ENCODE data around the gene FAM114A2.
A peak's percentile ranks its signal among the peaks of the same experiment; 100 is the strongest.

The FAM114A2 gene

GRCh38 chr5:154044099-154044498 is 5.4 kb upstream of the FAM114A2 start:
- Histone ChIP-seq H3K79me2 (ENCODE audit: insufficient read depth, low read length) (peaks cover 14% of the 10 kb centered on the region), H3F3A (ENCODE audit: insufficient read depth, low read length) (no peaks in the 10 kb centered on the region; the same call in 1 of the 2 replicates), H4K20me1 (ENCODE audit: insufficient read depth, low read length) (no peaks in the 10 kb centered on the region), H3K9me2 (ENCODE audit: low read depth, low read length) (no peaks in the 10 kb centered on the region), H3K9ac (ENCODE audit: low read length) (no peak overlapping the region), H3K4me3 (ENCODE audit: low read depth, low read length, poor library complexity, severe bottlenecking) (no peak overlapping the region), H3K4me1 (ENCODE audit: insufficient read depth, low read length, severe bottlenecking) (peaks cover 35% of the 10 kb centered on the region), H3K36me3 (ENCODE audit: insufficient read depth, low read length) (no peaks in the 10 kb centered on the region), H2AFZ (ENCODE audit: low read length) (no peak overlapping the region), H3K4me2 (ENCODE audit: low read length) (no peak overlapping the region), H3K9me3 (ENCODE audit: low read length) (no peaks in the 10 kb centered on the region), H3K27me3 (ENCODE audit: insufficient read depth, low read length) (no peaks in the 10 kb centered on the region), H3K27ac (ENCODE audit: low read depth, low read length, poor library complexity, severe bottlenecking) (no peak overlapping the region)
- TF ChIP-seq EZH2 (IDR thresholded peaks at IDR 0.05; ENCODE audit: borderline replicate concordance, low read length) (no peak), CTCF (IDR thresholded peaks at IDR 0.05; ENCODE audit: low read length) (no peak)

GRCh38 chr5:154042766-154043165 is 4.1 kb upstream of the FAM114A2 start:
- no peaks in the 10 kb centered on the region for H3K9me2 ChIP-seq (ENCODE audit: low read depth, low read length)
- no peak overlapping the region for H2AFZ ChIP-seq (ENCODE audit: low read length)
- H3F3A ChIP-seq (ENCODE audit: insufficient read depth, low read length) = no peaks in the 10 kb centered on the region
- no peak for TF ChIP-seq EZH2 (IDR thresholded peaks at IDR 0.05; ENCODE audit: borderline replicate concordance, low read length)
- no peak for TF ChIP-seq CTCF (IDR thresholded peaks at IDR 0.05; ENCODE audit: low read length)
- no peaks in the 10 kb centered on the region for H3K36me3 ChIP-seq (ENCODE audit: insufficient read depth, low read length)
- no peaks in the 10 kb centered on the region for H3K9me3 ChIP-seq (ENCODE audit: low read length)
- no peak overlapping the region for H3K4me2 ChIP-seq (ENCODE audit: low read length)
- H3K27ac ChIP-seq (ENCODE audit: low read depth, low read length, poor library complexity, severe bottlenecking) = no peak overlapping the region
- H4K20me1 ChIP-seq (ENCODE audit: insufficient read depth, low read length) = no peaks in the 10 kb centered on the region
- no peaks in the 10 kb centered on the region for H3K27me3 ChIP-seq (ENCODE audit: insufficient read depth, low read length)
- no peak overlapping the region for H3K4me3 ChIP-seq (ENCODE audit: low read depth, low read length, poor library complexity, severe bottlenecking)
- peaks cover 15% of the 10 kb centered on the region for H3K79me2 ChIP-seq (ENCODE audit: insufficient read depth, low read length)
- no peak overlapping the region for H3K9ac ChIP-seq (ENCODE audit: low read length)
- peaks cover 39% of the 10 kb centered on the region for H3K4me1 ChIP-seq (ENCODE audit: insufficient read depth, low read length, severe bottlenecking)

DNA sequence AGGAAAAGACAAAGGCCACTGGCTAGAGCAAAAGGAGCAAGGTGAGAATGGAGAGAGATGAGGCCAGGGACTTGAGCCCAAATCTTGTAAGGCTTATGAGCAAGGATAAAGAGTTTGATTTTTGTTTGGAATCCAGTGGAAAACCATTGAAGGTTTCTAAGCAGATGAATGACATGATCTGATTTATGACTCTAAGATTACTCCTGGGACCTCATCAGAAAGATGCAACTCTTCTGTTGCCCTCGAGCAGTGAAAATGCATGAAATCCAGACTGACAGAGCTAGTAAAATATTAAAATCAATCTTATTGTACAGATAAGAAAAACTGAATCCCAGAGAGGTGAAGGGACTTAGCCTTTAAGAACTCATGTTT is 734 bp upstream of the FAM114A2 start:
- Histone ChIP-seq H3K9ac (ENCODE audit: low read length) (peak overlapping the region; percentile 86), H3K9me2 (ENCODE audit: low read depth, low read length) (no peaks in the 10 kb centered on the region), H3K79me2 (ENCODE audit: insufficient read depth, low read length) (peaks cover 15% of the 10 kb centered on the region), H3F3A (ENCODE audit: insufficient read depth, low read length) (no peaks in the 10 kb centered on the region), H3K4me2 (ENCODE audit: low read length) (peak overlapping the region; percentile 92), H3K4me1 (ENCODE audit: insufficient read depth, low read length, severe bottlenecking) (peaks cover 50% of the 10 kb centered on the region), H3K27ac (ENCODE audit: low read depth, low read length, poor library complexity, severe bottlenecking) (no peak overlapping the region), H3K9me3 (ENCODE audit: low read length) (no peaks in the 10 kb centered on the region), H4K20me1 (ENCODE audit: insufficient read depth, low read length) (no peaks in the 10 kb centered on the region), H3K4me3 (ENCODE audit: low read depth, low read length, poor library complexity, severe bottlenecking) (peak overlapping the region; percentile 88), H3K36me3 (ENCODE audit: insufficient read depth, low read length) (no peaks in the 10 kb centered on the region), H3K27me3 (ENCODE audit: insufficient read depth, low read length) (no peaks in the 10 kb centered on the region), H2AFZ (ENCODE audit: low read length) (no peak overlapping the region)
- no peak for TF ChIP-seq EZH2 (IDR thresholded peaks at IDR 0.05; ENCODE audit: borderline replicate concordance, low read length)
- TF ChIP-seq CTCF (IDR thresholded peaks at IDR 0.05; ENCODE audit: low read length) = no peak

Measured in OCI-LY1 (cell line).